ENCODE measurements around the gene SIRT7.

DNA sequence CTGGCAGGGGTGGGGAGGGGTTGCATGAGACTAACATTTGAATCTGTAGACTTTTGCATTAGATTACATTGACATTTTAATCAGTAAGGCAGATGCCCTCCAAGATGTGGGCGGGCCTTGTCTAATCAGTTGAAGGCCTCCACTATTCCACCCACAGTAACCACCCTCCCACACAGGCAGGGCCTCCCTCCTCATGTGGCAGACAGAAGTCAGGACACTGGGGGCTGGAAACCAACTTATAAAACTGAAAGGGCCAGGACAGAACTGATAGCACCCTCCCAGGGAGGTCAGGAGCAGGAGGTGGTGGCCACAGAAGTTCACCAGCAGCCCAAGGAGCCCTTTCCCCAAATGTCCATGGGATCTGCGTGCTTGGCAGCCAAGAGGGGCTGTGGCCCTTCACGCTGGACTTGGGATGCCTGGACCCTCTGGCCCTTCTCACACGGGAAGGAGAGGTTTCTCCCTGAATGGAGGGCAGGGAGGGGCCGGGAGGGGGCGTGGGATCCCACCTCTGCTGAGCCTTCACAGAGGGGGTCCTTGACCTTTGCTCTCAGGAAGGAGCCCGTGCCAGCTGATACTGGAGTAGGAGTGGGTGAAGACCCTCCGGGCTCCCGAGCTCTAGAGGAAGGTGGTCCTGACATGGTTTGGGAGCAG, 14.5 kb upstream of the SIRT7 start:
- TF ChIP-seq, protein P1, sequence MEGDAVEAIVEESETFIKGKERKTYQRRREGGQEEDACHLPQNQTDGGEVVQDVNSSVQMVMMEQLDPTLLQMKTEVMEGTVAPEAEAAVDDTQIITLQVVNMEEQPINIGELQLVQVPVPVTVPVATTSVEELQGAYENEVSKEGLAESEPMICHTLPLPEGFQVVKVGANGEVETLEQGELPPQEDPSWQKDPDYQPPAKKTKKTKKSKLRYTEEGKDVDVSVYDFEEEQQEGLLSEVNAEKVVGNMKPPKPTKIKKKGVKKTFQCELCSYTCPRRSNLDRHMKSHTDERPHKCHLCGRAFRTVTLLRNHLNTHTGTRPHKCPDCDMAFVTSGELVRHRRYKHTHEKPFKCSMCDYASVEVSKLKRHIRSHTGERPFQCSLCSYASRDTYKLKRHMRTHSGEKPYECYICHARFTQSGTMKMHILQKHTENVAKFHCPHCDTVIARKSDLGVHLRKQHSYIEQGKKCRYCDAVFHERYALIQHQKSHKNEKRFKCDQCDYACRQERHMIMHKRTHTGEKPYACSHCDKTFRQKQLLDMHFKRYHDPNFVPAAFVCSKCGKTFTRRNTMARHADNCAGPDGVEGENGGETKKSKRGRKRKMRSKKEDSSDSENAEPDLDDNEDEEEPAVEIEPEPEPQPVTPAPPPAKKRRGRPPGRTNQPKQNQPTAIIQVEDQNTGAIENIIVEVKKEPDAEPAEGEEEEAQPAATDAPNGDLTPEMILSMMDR (conservative IDR thresholded peaks at IDR 0.05; ENCODE audit: low read depth, low read length), result no peak
- TF ChIP-seq EZH2 (IDR thresholded peaks at IDR 0.05; ENCODE audit: low read length, unreplicated experiment), result no peak
- TF ChIP-seq EZH2phosphoT487 (IDR thresholded peaks at IDR 0.05; ENCODE audit: borderline replicate concordance, low read length), result no peak

Measured in PC-3 (cell line).